GM21737 (cell line): ENCODE data around the gene CHTF8.

Experiments
- ATAC-seq: cut with Tn5 transposase; IDR thresholded peaks from one replicate; pipeline ENCODE4 v1.9.1; 2021; ENCODE audit warnings: mild to moderate bottlenecking, moderate library complexity; ENCODE audit not compliant: unreplicated experiment

CHTF8 gene

DNA sequence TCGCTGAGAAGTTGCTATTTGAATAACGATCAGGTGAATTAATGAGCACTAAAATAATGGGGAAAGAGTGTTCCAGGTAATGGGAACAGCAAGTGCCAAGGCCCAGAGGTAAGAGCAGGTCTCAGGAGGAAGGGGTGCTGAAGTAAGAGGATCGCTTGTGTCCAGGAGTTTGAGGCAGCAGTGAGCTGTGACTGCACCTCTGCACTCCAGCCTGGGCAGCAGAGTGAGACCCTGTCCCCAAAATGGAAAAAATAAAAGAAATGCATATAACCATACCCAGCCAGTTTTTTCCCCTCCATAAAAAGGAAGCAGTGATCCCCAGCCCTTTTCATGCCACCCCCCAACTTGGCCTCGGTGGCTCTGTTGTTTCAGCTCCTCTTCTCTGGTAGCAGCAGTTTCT is 43.7 kb downstream of the CHTF8 start:
- ATAC-seq: no peak

DNA sequence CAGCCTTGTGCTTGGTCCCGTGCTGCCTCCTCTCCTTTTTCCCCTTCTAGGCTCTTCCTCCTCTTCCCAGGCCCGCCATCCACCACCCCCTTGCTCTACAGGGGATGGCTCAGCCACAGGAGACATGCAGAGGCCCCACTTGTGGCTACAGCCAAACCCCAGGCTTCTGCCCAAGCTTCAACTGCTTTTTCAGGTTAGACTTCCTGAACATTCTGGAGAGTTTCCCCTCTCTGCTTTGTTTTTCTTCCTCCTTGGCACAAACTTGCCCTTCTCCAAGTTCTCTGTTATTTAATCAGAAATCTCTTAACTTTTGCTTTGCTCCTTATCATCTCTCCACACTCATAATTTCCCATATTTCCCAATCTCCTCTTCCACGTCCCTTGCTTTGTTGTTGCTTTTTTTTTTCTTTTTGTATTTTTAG is 45.2 kb downstream of the CHTF8 start:
- ATAC-seq: no peak

DNA sequence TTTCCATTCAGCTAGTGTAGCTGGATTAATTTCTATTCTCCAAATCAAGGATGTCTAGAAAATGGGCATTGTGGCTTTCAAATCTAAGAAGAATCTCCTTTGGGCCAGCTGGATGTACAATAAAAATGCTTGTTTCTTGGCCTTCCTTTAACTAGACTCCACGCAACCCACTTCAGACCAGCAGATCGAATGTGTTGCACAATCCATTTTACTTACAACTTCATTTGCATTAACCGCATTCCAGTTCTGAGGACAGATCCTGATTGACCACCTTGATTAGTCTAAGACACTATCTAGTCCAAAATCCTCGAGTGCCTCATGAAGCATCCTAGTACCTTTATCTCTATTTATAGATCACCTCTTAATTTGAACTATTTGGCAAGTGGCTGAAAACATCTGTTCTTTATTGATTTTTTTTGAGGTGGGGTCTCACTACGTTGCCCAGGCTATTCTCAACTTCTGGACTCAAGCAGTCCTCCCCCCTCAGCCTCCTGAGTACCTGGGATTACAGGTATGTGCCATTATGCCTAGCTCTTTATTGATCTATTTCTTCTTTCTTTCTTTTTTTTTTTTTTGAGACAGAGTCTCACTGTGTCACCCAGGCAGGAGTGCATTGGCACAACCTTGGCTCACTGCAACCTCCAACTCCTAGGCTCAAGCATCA is 47.2 kb downstream of the CHTF8 start:
- no peak for ATAC-seq

DNA sequence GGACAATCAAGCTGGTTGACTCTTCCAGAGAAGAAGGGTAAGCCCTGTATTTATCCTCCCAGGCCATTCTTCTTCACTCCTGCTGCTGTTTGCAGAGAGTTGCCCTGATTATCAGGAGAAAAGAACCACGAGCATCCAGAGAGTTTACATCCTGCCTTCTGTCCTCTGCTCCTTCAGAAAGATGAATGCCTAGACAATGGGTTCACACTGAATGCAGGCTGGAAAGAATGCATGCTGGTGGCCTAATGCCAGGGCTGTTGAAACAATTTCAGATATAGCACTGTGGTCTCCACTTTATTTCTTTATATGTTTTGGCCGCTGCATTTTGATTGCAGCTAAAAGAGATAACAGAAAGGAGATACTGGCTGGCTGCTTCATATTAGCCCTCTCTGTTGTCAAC is 48.1 kb downstream of the CHTF8 start:
- ATAC-seq: no peak

DNA sequence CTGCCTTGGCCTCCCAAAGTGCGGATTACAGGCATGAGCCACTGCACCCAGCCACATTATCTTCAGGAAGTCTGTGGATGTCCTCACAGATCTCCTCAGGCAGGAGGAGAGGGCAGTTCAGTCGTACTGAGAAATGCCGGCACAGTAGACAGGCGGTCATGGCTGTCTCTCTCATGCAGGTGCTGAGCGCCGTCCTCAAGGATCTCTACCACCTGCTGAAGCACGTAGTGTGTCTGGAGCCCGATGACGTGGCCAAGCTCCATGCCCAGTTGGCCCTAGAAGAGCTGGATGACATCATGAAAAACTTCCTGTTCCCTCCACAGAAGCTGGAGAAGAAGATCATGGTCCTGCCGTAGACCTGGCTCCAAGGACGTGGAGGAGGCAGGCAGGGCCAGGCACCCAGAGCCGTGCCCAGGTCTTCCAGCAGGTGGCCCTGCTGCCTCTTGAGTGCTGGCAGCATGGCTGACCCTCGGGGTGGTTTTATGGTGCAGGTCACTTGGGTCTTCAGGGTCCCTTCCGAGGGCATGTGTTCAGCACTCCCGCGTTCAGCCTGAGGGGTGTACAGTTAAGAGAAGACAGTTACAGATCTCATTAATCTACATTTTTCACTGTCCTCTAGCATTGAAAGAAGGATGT is 49.0 kb downstream of the CHTF8 start:
- ATAC-seq: no peak

DNA sequence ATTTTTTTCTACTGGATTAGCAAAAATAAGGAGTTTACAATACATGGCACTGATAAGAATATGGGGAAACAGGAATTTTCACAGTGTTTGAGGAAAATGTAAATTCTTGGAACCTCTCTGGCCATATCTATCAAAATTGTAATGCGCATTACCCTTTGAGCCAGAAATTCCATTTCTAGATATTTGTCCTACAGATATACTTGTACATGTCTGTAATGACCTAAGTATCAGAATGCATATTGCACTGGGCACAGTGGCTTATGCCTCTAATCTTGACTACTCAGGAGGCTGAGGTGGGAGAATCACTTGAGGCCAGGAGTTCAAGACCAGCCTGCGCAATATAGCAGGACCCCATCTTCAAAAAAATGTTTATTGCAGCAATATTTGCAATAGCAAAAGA is 52.7 kb downstream of the CHTF8 start:
- ATAC-seq: no peak

DNA sequence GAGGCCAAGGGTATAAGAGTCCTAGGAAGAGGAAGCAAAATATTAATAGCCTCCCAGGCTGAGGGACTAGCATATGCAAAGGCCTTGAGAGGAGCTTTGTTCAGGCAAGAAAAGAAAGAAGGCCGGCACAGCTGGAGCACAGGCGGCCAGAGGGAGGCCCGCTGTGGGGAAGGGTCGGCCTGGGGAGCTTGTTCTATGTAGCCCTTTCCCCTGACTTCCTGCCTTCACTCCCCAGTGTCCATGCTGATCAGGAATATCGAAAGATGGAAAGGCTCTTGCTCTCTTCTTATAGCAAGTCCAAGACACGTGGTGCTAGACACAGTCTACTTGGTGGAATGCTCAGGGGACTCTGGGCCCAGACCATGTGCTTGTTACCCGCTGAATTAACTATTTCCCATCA is 54.3 kb downstream of the CHTF8 start:
- no peak for ATAC-seq

DNA sequence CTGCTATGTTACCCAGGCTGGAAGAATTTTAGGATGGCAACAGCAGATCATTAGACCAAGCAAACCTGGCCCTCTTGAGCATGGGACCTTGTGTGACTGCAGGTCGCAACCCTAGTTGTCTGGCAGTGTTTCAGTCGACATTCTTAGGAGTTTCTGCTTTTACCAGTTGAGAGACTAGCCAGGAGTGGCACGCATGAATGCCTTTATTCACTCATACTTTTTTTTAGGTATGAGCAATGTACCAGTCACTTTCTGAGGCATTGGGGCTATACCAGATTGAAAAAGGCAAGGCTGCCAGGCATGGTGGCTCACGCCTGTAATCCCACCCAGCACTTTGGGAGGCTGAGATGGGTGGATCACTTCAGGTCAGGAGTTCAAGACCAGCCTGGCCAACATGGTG is 55.1 kb downstream of the CHTF8 start:
- ATAC-seq: no peak

DNA sequence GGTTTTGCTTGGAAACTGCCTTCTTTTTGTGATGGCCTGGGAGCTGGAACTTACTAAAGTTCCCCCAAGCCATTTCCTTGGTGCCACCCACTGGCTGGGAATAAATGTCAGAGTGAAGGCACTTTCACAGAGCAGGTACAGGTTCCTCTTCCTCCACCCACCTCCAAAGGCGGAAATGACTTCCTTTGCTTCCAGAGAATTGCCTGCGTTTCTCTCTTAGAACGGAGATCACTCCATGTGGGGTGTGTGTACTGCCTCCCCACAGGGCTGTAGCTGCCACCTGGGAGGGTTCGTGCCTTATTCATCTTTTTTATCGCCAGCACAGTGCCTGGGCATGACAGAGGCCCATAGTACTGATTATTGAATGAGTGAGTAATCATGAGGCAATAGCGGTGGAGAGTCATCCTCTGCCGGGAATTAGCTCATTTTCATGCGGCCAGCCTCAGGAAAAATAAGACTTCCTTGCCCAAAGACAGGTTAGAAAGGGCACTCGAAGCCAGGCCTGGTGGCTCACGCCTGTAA is 59.1 kb downstream of the CHTF8 start:
- no peak for ATAC-seq

DNA sequence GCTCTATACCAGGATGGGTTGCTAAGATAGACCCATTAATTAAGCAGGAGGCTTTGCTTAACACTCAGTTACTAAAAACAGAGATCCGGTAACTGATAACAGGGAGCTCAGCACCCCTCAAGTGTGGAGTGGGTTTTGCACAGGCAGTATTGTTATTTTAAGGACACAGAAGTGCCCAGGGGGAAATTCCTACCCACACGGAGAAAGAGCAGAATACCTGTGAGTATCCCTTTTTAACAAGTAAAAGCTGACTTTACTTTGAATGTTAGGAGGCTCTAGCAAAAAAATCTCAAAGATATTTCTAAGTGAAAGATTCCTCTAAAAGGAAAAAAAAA is 59.8 kb downstream of the CHTF8 start:
- ATAC-seq: no peak

DNA sequence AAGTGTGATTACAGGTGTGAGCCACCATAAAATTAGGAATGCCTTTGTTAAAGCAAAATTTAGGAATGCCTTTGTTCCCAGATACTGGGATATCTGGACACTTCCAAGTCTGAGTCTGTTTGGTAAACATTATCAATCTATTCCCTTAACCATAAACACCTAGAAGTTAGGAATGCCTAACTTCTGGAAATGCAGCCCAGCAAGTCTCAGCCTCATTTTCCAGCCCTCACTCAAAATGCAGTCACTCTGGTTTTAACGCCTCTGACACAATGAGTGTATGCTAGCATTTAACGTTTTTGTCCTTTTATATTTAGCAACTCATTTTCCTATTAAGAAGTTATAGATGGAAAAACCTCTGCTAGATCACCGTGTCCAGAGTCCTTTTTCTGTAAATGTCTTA is 61.4 kb downstream of the CHTF8 start:
- ATAC-seq: no peak

DNA sequence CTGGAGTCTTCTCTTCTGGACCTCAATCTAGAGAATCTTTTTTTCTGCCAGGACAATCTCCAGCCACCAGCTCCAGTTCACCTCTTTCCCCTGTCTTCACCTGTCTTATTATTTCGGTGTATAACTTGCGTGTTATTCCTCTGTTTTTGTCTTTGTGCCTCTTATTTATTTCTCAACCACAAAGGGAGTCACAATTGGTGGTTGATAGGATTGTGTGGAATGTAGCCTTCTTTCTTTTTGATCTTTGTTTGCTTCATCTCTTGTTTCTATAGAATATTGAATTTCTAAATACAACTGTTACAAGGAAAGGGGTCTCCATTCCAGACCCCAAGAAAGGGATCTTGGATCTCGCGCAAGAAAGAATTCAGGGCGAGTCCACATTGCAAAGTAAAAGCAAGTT is 62.9 kb downstream of the CHTF8 start:
- no peak for ATAC-seq
